ENCODE results near the gene PTPRN2. TPM values are rescaled to one million over a fixed set of nuclear protein-coding genes. Genes with fewer than 3 reads are reported as not detected.
"Not testable (repeated sequence)": the region's sequence is repeated elsewhere in the genome, so short reads cannot be mapped to it uniquely, and the experiment has no call there.

PTPRN2 gene
- polyA plus RNA-seq, 6 donors from 2014 or later: 1.4 to 4.6 (median 3.8) TPM

GRCh38 chr7:158527915-158528502 is 59.6 kb downstream of the PTPRN2 start:
- H3K4me1 Mint-ChIP-seq: peaks cover 0 to 8% (median 0%) of the 10 kb centered on the region in 3 donors
- ATAC-seq (ENCODE audit: low read depth in 2 of 2) (no peak), DNase-seq (no peak)
- H3K9me3 Mint-ChIP-seq: no peaks in the 10 kb centered on the region
- no peak overlapping the region for H3K4me3 Mint-ChIP-seq
- no peaks in the 10 kb centered on the region for H3K36me3 Mint-ChIP-seq
- H3K27me3 Mint-ChIP-seq: peaks cover 0 to 6% (median 4%) of the 10 kb centered on the region in 3 donors
- H3K27ac Mint-ChIP-seq: no peak overlapping the region

- Mint-ChIP-seq H3K4me3 (no peak overlapping the region), H3K4me1 (peaks cover 0 to 3% (median 3%) of the 10 kb centered on the region in 3 donors), H3K27ac (no peak overlapping the region), H3K9me3 (no peaks in the 10 kb centered on the region), H3K36me3 (no peaks in the 10 kb centered on the region), H3K27me3 (peaks cover 0 to 4% (median under 1%) of the 10 kb centered on the region in 3 donors)
- DNase-seq (no peak), ATAC-seq (ENCODE audit: low read depth in 2 of 2) (no peak)
These were observed 60.1 kb downstream of the PTPRN2 start for GRCh38 chr7:158527495-158527894.

- no peak for DNase-seq
- ATAC-seq (ENCODE audit: low read depth in 2 of 2): no peak
- Mint-ChIP-seq H3K36me3 (no peaks in the 10 kb centered on the region), H3K9me3 (no peaks in the 10 kb centered on the region), H3K27me3 (peaks cover 0 to 4% (median 0%) of the 10 kb centered on the region in 3 donors), H3K27ac (no peak overlapping the region), H3K4me3 (no peak overlapping the region), H3K4me1 (peaks cover 0 to 3% (median 0%) of the 10 kb centered on the region in 3 donors)
These were observed 60.6 kb downstream of the PTPRN2 start for GRCh38 chr7:158527038-158527437.

GRCh38 chr7:158526531-158526930 is 61.1 kb downstream of the PTPRN2 start:
- Mint-ChIP-seq H3K27ac (no peak overlapping the region), H3K36me3 (no peaks in the 10 kb centered on the region), H3K4me3 (no peak overlapping the region), H3K4me1 (peaks cover 0 to 3% (median 0%) of the 10 kb centered on the region in 3 donors), H3K9me3 (no peaks in the 10 kb centered on the region), H3K27me3 (peaks cover 0 to under 1% (median 0%) of the 10 kb centered on the region in 3 donors)
- DNase-seq: no peak
- ATAC-seq (ENCODE audit: low read depth in 2 of 2): no peak

- no peak overlapping the region for H3K4me3 Mint-ChIP-seq
- H3K9me3 Mint-ChIP-seq: no peaks in the 10 kb centered on the region
- no peaks in the 10 kb centered on the region for H3K36me3 Mint-ChIP-seq
- no peak for DNase-seq
- H3K27ac Mint-ChIP-seq: no peak overlapping the region
- peaks cover 0 to 3% (median 0%) of the 10 kb centered on the region in 3 donors for H3K4me1 Mint-ChIP-seq
- no peak for ATAC-seq (ENCODE audit: low read depth in 2 of 2)
- no peaks in the 10 kb centered on the region for H3K27me3 Mint-ChIP-seq
These were observed 61.8 kb downstream of the PTPRN2 start for GRCh38 chr7:158525648-158526484.

GRCh38 chr7:158524749-158525635 is 62.6 kb downstream of the PTPRN2 start:
- Mint-ChIP-seq H3K36me3 (no peaks in the 10 kb centered on the region), H3K27ac (no peak overlapping the region), H3K4me1 (peaks cover 0 to 3% (median 0%) of the 10 kb centered on the region in 3 donors), H3K27me3 (no peaks in the 10 kb centered on the region), H3K9me3 (no peaks in the 10 kb centered on the region), H3K4me3 (no peak overlapping the region)
- DNase-seq (no peak), ATAC-seq (ENCODE audit: low read depth in 2 of 2) (no peak)

- H3K27ac Mint-ChIP-seq; H3K9me3 Mint-ChIP-seq; DNase-seq; H3K4me3 Mint-ChIP-seq; ATAC-seq (ENCODE audit: low read depth in 2 of 2); H3K36me3 Mint-ChIP-seq; H3K27me3 Mint-ChIP-seq; H3K4me1 Mint-ChIP-seq: not testable (repeated sequence)
These were observed 63.3 kb downstream of the PTPRN2 start for GRCh38 chr7:158524286-158524685.

GRCh38 chr7:158523877-158524276 is 63.7 kb downstream of the PTPRN2 start:
- not testable (repeated sequence) for H3K4me1 Mint-ChIP-seq; ATAC-seq (ENCODE audit: low read depth in 2 of 2); H3K4me3 Mint-ChIP-seq; DNase-seq; H3K27ac Mint-ChIP-seq; H3K9me3 Mint-ChIP-seq; H3K36me3 Mint-ChIP-seq; H3K27me3 Mint-ChIP-seq

- DNase-seq; H3K4me1 Mint-ChIP-seq; H3K36me3 Mint-ChIP-seq; H3K9me3 Mint-ChIP-seq; ATAC-seq (ENCODE audit: low read depth in 2 of 2); H3K27me3 Mint-ChIP-seq: not testable (repeated sequence)
- Mint-ChIP-seq H3K4me3 (peak overlapping the region in 1 of 8 donors; percentile 2), H3K27ac (peak overlapping the region in 1 of 6 donors; percentile 90)
These were observed 64.3 kb downstream of the PTPRN2 start for GRCh38 chr7:158523165-158523856.

- H3K27me3 Mint-ChIP-seq: peaks cover 0 to 17% (median 12%) of the 10 kb centered on the region in 3 donors
- H3K27ac Mint-ChIP-seq; H3K4me1 Mint-ChIP-seq; ATAC-seq (ENCODE audit: low read depth in 2 of 2); H3K9me3 Mint-ChIP-seq; DNase-seq; H3K36me3 Mint-ChIP-seq; H3K4me3 Mint-ChIP-seq: not testable (repeated sequence)
These were observed 65.8 kb downstream of the PTPRN2 start for GRCh38 chr7:158521795-158522194.

GRCh38 chr7:158520825-158521224 is 66.8 kb downstream of the PTPRN2 start:
- ATAC-seq (ENCODE audit: low read depth in 2 of 2): no peak
- Mint-ChIP-seq H3K27me3 (peaks cover 0 to 25% (median 13%) of the 10 kb centered on the region in 3 donors), H3K36me3 (peaks cover 0 to 2% of the 10 kb centered on the region in 2 donors)

GRCh38 chr7:158519633-158520174 is 67.9 kb downstream of the PTPRN2 start:
- peaks cover 0 to 10% (median 0%) of the 10 kb centered on the region in 7 donors for H3K9me3 Mint-ChIP-seq
- peaks cover 0 to 3% (median 0%) of the 10 kb centered on the region in 3 donors for H3K4me1 Mint-ChIP-seq
- peaks cover 0 to 31% (median 13%) of the 10 kb centered on the region in 3 donors for H3K27me3 Mint-ChIP-seq
- no peak overlapping the region for H3K4me3 Mint-ChIP-seq
- DNase-seq: no peak
- no peak overlapping the region for H3K27ac Mint-ChIP-seq
- ATAC-seq (ENCODE audit: low read depth in 2 of 2): no peak
- peaks cover 0 to 8% of the 10 kb centered on the region in 2 donors for H3K36me3 Mint-ChIP-seq

More at GRCh38 chr7:158520825-158521224, 66.8 kb downstream of the PTPRN2 start:
- Mint-ChIP-seq H3K4me1 (peaks cover 0 to 3% (median 0%) of the 10 kb centered on the region in 3 donors), H3K4me3 (no peak overlapping the region), H3K27ac (no peak overlapping the region), H3K9me3 (peaks cover 0 to 6% (median 0%) of the 10 kb centered on the region in 7 donors)
- no peak for DNase-seq
